IMR-90 (cell line): ENCODE data around the gene MPP2. TPM values are rescaled to one million over a fixed set of nuclear protein-coding genes. Genes with fewer than 3 reads are reported as not detected.

Experiments
- ATAC-seq: fragments of 200-7000 bp; cut with Tn5 transposase; 2 replicates; pipeline ENCODE4 v1.9.1; 2020; ENCODE audit warnings: low read depth, mild to moderate bottlenecking, moderate library complexity
- BruUV-seq: library from RNA; stranded (reverse); fragments of 400-500 nt; replicated peaks from 2 replicates; lab custom pipeline; 2021; lab: Mats Ljungman, UMichigan
- CTCF ChIA-PET: fragments of 300-600 bp; formaldehyde crosslinking; extraction: SDS; loops from one replicate; lab custom pipeline; 2021; ENCODE audit warnings: antibody characterized with exemption; lab: Yijun Ruan, JAX
- POLR2A ChIA-PET: fragments of 300-600 bp; sonication (Branson Sonifier 250); formaldehyde crosslinking; loops from one replicate; lab custom pipeline; 2022; ENCODE audit warnings: antibody characterized with exemption; ENCODE audit not compliant: unreplicated experiment; lab: Charles Lee
- DNase-seq: peaks from one replicate; pipeline ENCODE4 v3.0.0; 2013
- H2AFZ ChIP-seq: replicated peaks from 2 replicates; pipeline ENCODE3; 2013; ENCODE audit warnings: low read length, mild to moderate bottlenecking; ENCODE audit not compliant: poor library complexity
- H2AK5ac ChIP-seq: 2 replicates; pipeline ENCODE4 v1.6.1; 2013; ENCODE audit warnings: low read depth, low read length, inconsistent platforms
- H2AK9ac ChIP-seq: replicated peaks from 2 replicates; pipeline ENCODE3; 2013; ENCODE audit warnings: mild to moderate bottlenecking, low read depth, low read length, moderate library complexity; ENCODE audit not compliant: poor library complexity
- H2BK120ac ChIP-seq: 2 replicates; pipeline ENCODE4 v1.6.1; 2013; ENCODE audit warnings: low read depth, low read length, inconsistent platforms
- H2BK15ac ChIP-seq: 3 replicates; pipeline ENCODE4 v1.6.1; 2013; ENCODE audit warnings: low read depth, low read length, inconsistent platforms
- H2BK20ac ChIP-seq: 2 replicates; pipeline ENCODE4 v1.6.1; 2013; ENCODE audit warnings: low read depth, mild to moderate bottlenecking, inconsistent platforms, low read length, moderate library complexity
- H2BK5ac ChIP-seq: 2 replicates; pipeline ENCODE4 v1.6.1; 2013; ENCODE audit warnings: mild to moderate bottlenecking, low read depth, low read length, inconsistent platforms; ENCODE audit not compliant: poor library complexity, severe bottlenecking
- H3K14ac ChIP-seq: replicated peaks from 2 replicates; pipeline ENCODE4 v1.6.1; 2013; ENCODE audit warnings: low read depth, low read length, inconsistent platforms
- H3K18ac ChIP-seq: 2 replicates; pipeline ENCODE4 v1.6.1; 2013; ENCODE audit warnings: low read depth, low read length, control low read depth
- H3K23ac ChIP-seq: 2 replicates; pipeline ENCODE4 v1.6.1; 2013; ENCODE audit warnings: low read depth, low read length, inconsistent platforms
- H3K27ac ChIP-seq: 2 replicates; pipeline ENCODE4 v1.5.1; 2013; ENCODE audit warnings: mild to moderate bottlenecking, control low read depth, low read length; ENCODE audit not compliant: insufficient read depth
- H3K27me3 ChIP-seq: 2 replicates; pipeline ENCODE4 v1.6.1; 2013; ENCODE audit warnings: low read length; ENCODE audit not compliant: control insufficient read depth, insufficient read depth
- H3K36me3 ChIP-seq: 2 replicates; pipeline ENCODE4 v1.6.1; 2013; ENCODE audit warnings: low read length, mixed read lengths; ENCODE audit not compliant: control insufficient read depth, insufficient read depth
- H3K4ac ChIP-seq: 2 replicates; pipeline ENCODE4 v1.6.1; 2013; ENCODE audit warnings: low read depth, low read length, inconsistent platforms
- H3K4me1 ChIP-seq: 2 replicates; pipeline ENCODE4 v1.6.1; 2013; ENCODE audit warnings: low read length, mixed read lengths; ENCODE audit not compliant: control insufficient read depth, insufficient read depth
- H3K4me2 ChIP-seq: 2 replicates; pipeline ENCODE4 v1.6.1; 2013; ENCODE audit warnings: low read depth, mild to moderate bottlenecking, control low read depth, low read length, moderate library complexity
- H3K4me3 ChIP-seq: 2 replicates; pipeline ENCODE4 v1.5.1; 2013; ENCODE audit warnings: low read depth, mild to moderate bottlenecking, control low read depth, low read length, moderate library complexity; ENCODE audit not compliant: insufficient read depth
- H3K56ac ChIP-seq: 2 replicates; pipeline ENCODE4 v1.6.1; 2013; ENCODE audit warnings: low read length, inconsistent platforms; ENCODE audit not compliant: insufficient read depth; ENCODE audit errors: extremely low read depth
- H3K79me1 ChIP-seq, 2 experiments: 2 replicates each; pipeline ENCODE4 v1.6.1; 2013; ENCODE audit warnings: low read length in 2 of 2, inconsistent platforms in 1 of 2, low read depth in 1 of 2
- H3K9ac ChIP-seq: 2 replicates; pipeline ENCODE4 v1.6.1; 2013; ENCODE audit warnings: low read depth, low read length, control low read depth
- H3K9me1 ChIP-seq: 2 replicates; pipeline ENCODE4 v1.6.1; 2013; ENCODE audit warnings: low read length, inconsistent platforms; ENCODE audit not compliant: insufficient read depth
- H3K9me3 ChIP-seq: 2 replicates; pipeline ENCODE4 v1.6.1; 2013; ENCODE audit warnings: low read length; ENCODE audit not compliant: control insufficient read depth, insufficient read depth
- H4K20me1 ChIP-seq: 2 replicates; pipeline ENCODE4 v1.6.1; 2013; ENCODE audit warnings: low read length, inconsistent platforms; ENCODE audit not compliant: insufficient read depth
- H4K5ac ChIP-seq: 2 replicates; pipeline ENCODE4 v1.6.1; 2013; ENCODE audit warnings: mild to moderate bottlenecking, low read depth, low read length, control low read depth
- H4K8ac ChIP-seq, 2 experiments: 2 replicates each; pipeline ENCODE4 v1.6.1; 2013; ENCODE audit warnings: low read depth in 2 of 2, low read length in 2 of 2, control low read depth in 1 of 2, inconsistent platforms in 1 of 2
- H4K91ac ChIP-seq: 2 replicates; pipeline ENCODE4 v1.6.1; 2013; ENCODE audit warnings: low read depth, low read length, inconsistent platforms; ENCODE audit not compliant: insufficient read depth
- BHLHE40 ChIP-seq: fragments of 150-350 bp; IDR thresholded peaks from 2 replicates; pipeline ENCODE4 v1.6.1; 2016; ENCODE audit warnings: mild to moderate bottlenecking, low read depth, low read length
- CEBPB ChIP-seq: IDR thresholded peaks from 2 replicates; pipeline ENCODE4 v1.6.1; 2012; ENCODE audit warnings: low read depth, low read length, improper control_type of control experiment
- FOS ChIP-seq: fragments of 150-350 bp; IDR thresholded peaks from 2 replicates; pipeline ENCODE4 v1.6.1; 2016; ENCODE audit warnings: low read depth, low read length
- MAFK ChIP-seq: IDR thresholded peaks from 2 replicates; pipeline ENCODE4 v1.6.1; 2012; ENCODE audit warnings: low read depth, low read length, improper control_type of control experiment
- MAZ ChIP-seq: IDR thresholded peaks from 2 replicates; pipeline ENCODE4 v1.6.1; 2012; ENCODE audit warnings: low read depth, mild to moderate bottlenecking, low read length, improper control_type of control experiment, moderate library complexity, borderline replicate concordance
- MXI1 ChIP-seq: IDR thresholded peaks from 2 replicates; pipeline ENCODE4 v1.6.1; 2012; ENCODE audit warnings: low read depth, mild to moderate bottlenecking, low read length, moderate library complexity, borderline replicate concordance
- NFE2L2 ChIP-seq: fragments of 150-350 bp; IDR thresholded peaks from 2 replicates; pipeline ENCODE4 v1.6.1; 2016; ENCODE audit warnings: low read depth, mild to moderate bottlenecking, low read length
- POLR2A ChIP-seq: IDR thresholded peaks from 2 replicates; pipeline ENCODE4 v1.6.1; 2012; ENCODE audit warnings: mild to moderate bottlenecking, low read depth, low read length
- RAD21 ChIP-seq: IDR thresholded peaks from 2 replicates; pipeline ENCODE4 v1.6.1; 2012; ENCODE audit warnings: low read length, improper control_type of control experiment
- RCOR1 ChIP-seq: IDR thresholded peaks from 2 replicates; pipeline ENCODE4 v1.6.1; 2012; ENCODE audit warnings: mild to moderate bottlenecking, low read length, improper control_type of control experiment; ENCODE audit not compliant: insufficient replicate concordance
- RFX5 ChIP-seq: IDR thresholded peaks from 2 replicates; pipeline ENCODE4 v1.8.0; 2012; ENCODE audit warnings: low read depth, mild to moderate bottlenecking, low read length, moderate library complexity
- SMC3 ChIP-seq: fragments of 150-350 bp; IDR thresholded peaks from 2 replicates; pipeline ENCODE4 v1.6.1; 2016; ENCODE audit warnings: low read depth, mild to moderate bottlenecking, antibody characterized with exemption, low read length, moderate library complexity
- WGBS, 2 experiments: methylation state at CpG; one replicate each; pipeline versions ENCODE4 v1.1.5 to v1.1.7; 2013; ENCODE audit warnings: missing lambda C conversion rate in 2 of 2; ENCODE audit not compliant: insufficient read length in 1 of 2; ENCODE audit errors: extremely low coverage in 2 of 2; 5-methylcytosine and 5-hydroxymethylcytosine counted together
- dilution Hi-C: fragments of 300-500 bp; cut with HindIII; formaldehyde crosslinking; loops from one replicate; pipeline ENCODE4 v1.14.3; 2018; ENCODE audit warnings: low sequenced_read_pairs; ENCODE audit not compliant: unreplicated experiment
- in situ Hi-C: fragments of 300-500 bp; cut with MboI; formaldehyde crosslinking; loops from 3 replicates; pipeline ENCODE4 v1.14.3; 2019; ENCODE audit warnings: low sequenced_read_pairs, inconsistent platforms, mixed read lengths
- intact Hi-C: fragments of 100-400 bp; cut with micrococcal nuclease; formaldehyde crosslinking; loops from 2 replicates; pipeline ENCODE4 v1.10.0; 2022
- polyA plus RNA-seq, 3 experiments: library from polyadenylated mRNA; depleted of rRNA; stranded (reverse); fragments of >200 nt; gene quantifications; 2 replicates each; pipeline ENCODE4 v1.2.3, GENCODE V29; 2012; ENCODE audit warnings: low replicate concordance in 1 of 3
- total RNA-seq: library from RNA; depleted of rRNA; stranded (reverse); fragments of >200 nt; gene quantifications from 2 replicates; pipeline ENCODE4 v1.2.3, GENCODE V29; 2012
- TF ChIP-seq, protein P1 (sequence below): fragments of 150-350 bp; IDR thresholded peaks from 2 replicates; pipeline ENCODE4 v1.6.1; 2016; ENCODE audit warnings: low read depth, mild to moderate bottlenecking, low read length, moderate library complexity, borderline replicate concordance
- TF ChIP-seq, protein P2 (sequence below): conservative IDR thresholded peaks from 2 replicates; pipeline ENCODE4 v1.5.1; 2012; ENCODE audit warnings: mild to moderate bottlenecking, low read depth, low read length, improper control_type of control experiment
- TF ChIP-seq, protein P3 (sequence below): fragments of 150-350 bp; IDR thresholded peaks from 2 replicates; pipeline ENCODE4 v1.6.1; 2017; ENCODE audit warnings: mild to moderate bottlenecking, antibody characterized with exemption, low read length, low read depth

MPP2 gene
- total and polyA plus RNA-seq, 2 of the 4 experiments (the other 2 are of a cell fraction) = 3.2 to 3.8 TPM

DNA sequence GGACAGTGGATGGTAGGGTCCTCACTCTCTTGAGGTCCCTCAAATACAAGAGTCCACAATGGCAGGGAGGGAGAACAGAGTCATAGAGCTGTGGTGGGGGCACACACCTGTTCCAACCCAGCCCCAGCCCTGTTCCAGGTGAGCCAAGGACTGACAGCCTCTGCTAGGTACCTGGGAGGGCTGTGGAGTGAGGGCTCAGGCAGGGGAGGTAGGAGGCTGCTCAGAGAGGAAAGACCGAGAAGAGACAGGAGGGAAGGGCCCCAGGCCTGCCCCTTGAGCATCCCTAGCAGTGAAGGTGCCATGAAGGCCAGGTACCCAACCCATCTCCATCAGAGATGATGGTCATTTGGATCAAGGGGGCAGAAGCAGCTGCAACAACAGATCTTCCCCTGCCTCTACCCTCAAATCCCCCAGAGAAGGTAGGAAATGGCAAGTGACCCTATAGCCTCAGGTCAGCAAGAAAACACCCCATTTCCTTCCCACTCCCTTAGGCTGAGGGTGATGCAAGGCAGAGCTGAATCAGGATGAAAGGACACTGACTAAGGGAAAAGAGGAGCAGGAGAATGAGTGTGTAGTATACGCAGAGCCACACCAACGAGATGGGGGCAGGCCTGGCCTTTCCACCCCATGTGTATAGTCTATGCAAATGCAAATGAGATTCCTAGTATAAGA, 31.7 kb downstream of the MPP2 start:
- dilution Hi-C loops (no loop called here), in situ Hi-C loops (no loop called here), intact Hi-C loops (loop anchor here (5.0 kb wide), 1 partner anchor 67 kb away; the partner anchor contains the start of gene PPY)
- H3K36me3 ChIP-seq = no peaks in the 10 kb centered on the region
- no peak overlapping the region for H3K4ac ChIP-seq
- no peak overlapping the region for H3K9ac ChIP-seq
- peaks cover 23% of the 10 kb centered on the region for H3K27me3 ChIP-seq
- TF ChIP-seq RCOR1 (no peak), MAZ (no peak), BHLHE40 (no peak), MAFK (no peak), RFX5 (no peak), MXI1 (no peak), POLR2A (no peak), CEBPB (no peak), SMC3 (no peak), RAD21 (no peak), NFE2L2 (no peak), FOS (no peak)
- TF ChIP-seq, protein P1, sequence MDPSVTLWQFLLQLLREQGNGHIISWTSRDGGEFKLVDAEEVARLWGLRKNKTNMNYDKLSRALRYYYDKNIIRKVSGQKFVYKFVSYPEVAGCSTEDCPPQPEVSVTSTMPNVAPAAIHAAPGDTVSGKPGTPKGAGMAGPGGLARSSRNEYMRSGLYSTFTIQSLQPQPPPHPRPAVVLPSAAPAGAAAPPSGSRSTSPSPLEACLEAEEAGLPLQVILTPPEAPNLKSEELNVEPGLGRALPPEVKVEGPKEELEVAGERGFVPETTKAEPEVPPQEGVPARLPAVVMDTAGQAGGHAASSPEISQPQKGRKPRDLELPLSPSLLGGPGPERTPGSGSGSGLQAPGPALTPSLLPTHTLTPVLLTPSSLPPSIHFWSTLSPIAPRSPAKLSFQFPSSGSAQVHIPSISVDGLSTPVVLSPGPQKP = no peak
- TF ChIP-seq, protein P2, sequence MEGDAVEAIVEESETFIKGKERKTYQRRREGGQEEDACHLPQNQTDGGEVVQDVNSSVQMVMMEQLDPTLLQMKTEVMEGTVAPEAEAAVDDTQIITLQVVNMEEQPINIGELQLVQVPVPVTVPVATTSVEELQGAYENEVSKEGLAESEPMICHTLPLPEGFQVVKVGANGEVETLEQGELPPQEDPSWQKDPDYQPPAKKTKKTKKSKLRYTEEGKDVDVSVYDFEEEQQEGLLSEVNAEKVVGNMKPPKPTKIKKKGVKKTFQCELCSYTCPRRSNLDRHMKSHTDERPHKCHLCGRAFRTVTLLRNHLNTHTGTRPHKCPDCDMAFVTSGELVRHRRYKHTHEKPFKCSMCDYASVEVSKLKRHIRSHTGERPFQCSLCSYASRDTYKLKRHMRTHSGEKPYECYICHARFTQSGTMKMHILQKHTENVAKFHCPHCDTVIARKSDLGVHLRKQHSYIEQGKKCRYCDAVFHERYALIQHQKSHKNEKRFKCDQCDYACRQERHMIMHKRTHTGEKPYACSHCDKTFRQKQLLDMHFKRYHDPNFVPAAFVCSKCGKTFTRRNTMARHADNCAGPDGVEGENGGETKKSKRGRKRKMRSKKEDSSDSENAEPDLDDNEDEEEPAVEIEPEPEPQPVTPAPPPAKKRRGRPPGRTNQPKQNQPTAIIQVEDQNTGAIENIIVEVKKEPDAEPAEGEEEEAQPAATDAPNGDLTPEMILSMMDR = no peak
- TF ChIP-seq, protein P3, sequence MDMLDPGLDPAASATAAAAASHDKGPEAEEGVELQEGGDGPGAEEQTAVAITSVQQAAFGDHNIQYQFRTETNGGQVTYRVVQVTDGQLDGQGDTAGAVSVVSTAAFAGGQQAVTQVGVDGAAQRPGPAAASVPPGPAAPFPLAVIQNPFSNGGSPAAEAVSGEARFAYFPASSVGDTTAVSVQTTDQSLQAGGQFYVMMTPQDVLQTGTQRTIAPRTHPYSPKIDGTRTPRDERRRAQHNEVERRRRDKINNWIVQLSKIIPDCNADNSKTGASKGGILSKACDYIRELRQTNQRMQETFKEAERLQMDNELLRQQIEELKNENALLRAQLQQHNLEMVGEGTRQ = no peak
- BruUV-seq = no TSS peak
- H2BK120ac ChIP-seq = no peak overlapping the region
- H4K5ac ChIP-seq = no peak overlapping the region
- CTCF ChIA-PET = no interaction called here
- no peak overlapping the region for H4K8ac ChIP-seq
- H2AFZ ChIP-seq = no peak overlapping the region
- no peaks in the 10 kb centered on the region for H3K79me1 ChIP-seq
- no peak for ATAC-seq
- no peak overlapping the region for H3K4me3 ChIP-seq
- no peak overlapping the region for H2BK15ac ChIP-seq
- no peak overlapping the region for H3K4me2 ChIP-seq
- no peak overlapping the region for H2AK9ac ChIP-seq
- H3K14ac ChIP-seq = no peak overlapping the region
- no CpG with 5 or more reads among the region's 3 CpGs for WGBS, 2 experiments
- no peak overlapping the region for H3K56ac ChIP-seq
- H2BK5ac ChIP-seq = no peak overlapping the region
- no peak overlapping the region for H2BK20ac ChIP-seq
- H3K23ac ChIP-seq = no peak overlapping the region; the same call in 1 of the 2 replicates
- H3K9me1 ChIP-seq = no peaks in the 10 kb centered on the region
- H2AK5ac ChIP-seq = no peak overlapping the region
- no peak overlapping the region for H3K27ac ChIP-seq
- no peak overlapping the region for H3K18ac ChIP-seq
- DNase-seq = no peak
- H4K20me1 ChIP-seq = no peaks in the 10 kb centered on the region
- peaks cover 2% of the 10 kb centered on the region; the same call in 1 of the 2 replicates for H3K4me1 ChIP-seq
- POLR2A ChIA-PET = no interaction called here
- no peak overlapping the region for H4K91ac ChIP-seq
- H3K9me3 ChIP-seq = no peaks in the 10 kb centered on the region
